GM18520 (cell line): ENCODE data around the gene PKNOX2.

ENCODE experiments used
- ATAC-seq: cut with Tn5 transposase; IDR thresholded peaks from one replicate; pipeline ENCODE4 v1.9.1; 2021; ENCODE audit not compliant: unreplicated experiment

The PKNOX2 gene

GRCh38 chr11:125228993-125229392 is 64.4 kb downstream of the PKNOX2 start:
- ATAC-seq, result no peak

- ATAC-seq, result no peak
Measured at GRCh38 chr11:125229916-125230315, 65.4 kb downstream of the PKNOX2 start.

GRCh38 chr11:125233116-125233515 is 68.6 kb downstream of the PKNOX2 start:
- ATAC-seq, result no peak

- ATAC-seq, result no peak
Measured at GRCh38 chr11:125233736-125234275, 69.3 kb downstream of the PKNOX2 start.

- no peak for ATAC-seq
Measured at GRCh38 chr11:125235071-125235471, 70.5 kb downstream of the PKNOX2 start.

GRCh38 chr11:125236072-125236825 is 71.7 kb downstream of the PKNOX2 start:
- no peak for ATAC-seq

- ATAC-seq, result no peak
Measured at GRCh38 chr11:125239585-125240560, 75.3 kb downstream of the PKNOX2 start.

- no peak for ATAC-seq
Measured at GRCh38 chr11:125241104-125241503, 76.6 kb downstream of the PKNOX2 start.

GRCh38 chr11:125242141-125242775 is 77.7 kb downstream of the PKNOX2 start:
- ATAC-seq, result no peak

GRCh38 chr11:125244166-125244565 is 79.6 kb downstream of the PKNOX2 start:
- no peak for ATAC-seq

- no peak for ATAC-seq
Measured at GRCh38 chr11:125245299-125245698, 80.7 kb downstream of the PKNOX2 start.

GRCh38 chr11:125247431-125247830 is 82.9 kb downstream of the PKNOX2 start:
- ATAC-seq, result no peak

- no peak for ATAC-seq
Measured at GRCh38 chr11:125250318-125251213, 86.0 kb downstream of the PKNOX2 start.

GRCh38 chr11:125251214-125251545 is 86.6 kb downstream of the PKNOX2 start:
- ATAC-seq, result no peak

- ATAC-seq, result no peak
Measured at GRCh38 chr11:125251956-125252355, 87.4 kb downstream of the PKNOX2 start.

GRCh38 chr11:125253289-125253688 is 88.7 kb downstream of the PKNOX2 start:
- no peak for ATAC-seq

- no peak for ATAC-seq
Measured at GRCh38 chr11:125253795-125254525, 89.4 kb downstream of the PKNOX2 start.

GRCh38 chr11:125256541-125257189 is 92.1 kb downstream of the PKNOX2 start:
- ATAC-seq, result no peak

- no peak for ATAC-seq
Measured at GRCh38 chr11:125257190-125257579, 92.6 kb downstream of the PKNOX2 start.
